Measurements from ENCODE around the gene CHODL. TPM values are rescaled to one million over a fixed set of nuclear protein-coding genes. Genes with fewer than 3 reads are reported as not detected.

Gene CHODL, protein sequence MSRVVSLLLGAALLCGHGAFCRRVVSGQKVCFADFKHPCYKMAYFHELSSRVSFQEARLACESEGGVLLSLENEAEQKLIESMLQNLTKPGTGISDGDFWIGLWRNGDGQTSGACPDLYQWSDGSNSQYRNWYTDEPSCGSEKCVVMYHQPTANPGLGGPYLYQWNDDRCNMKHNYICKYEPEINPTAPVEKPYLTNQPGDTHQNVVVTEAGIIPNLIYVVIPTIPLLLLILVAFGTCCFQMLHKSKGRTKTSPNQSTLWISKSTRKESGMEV
- total RNA-seq (2012; rRNA removed) = not detected in 2 replicates

DNA sequence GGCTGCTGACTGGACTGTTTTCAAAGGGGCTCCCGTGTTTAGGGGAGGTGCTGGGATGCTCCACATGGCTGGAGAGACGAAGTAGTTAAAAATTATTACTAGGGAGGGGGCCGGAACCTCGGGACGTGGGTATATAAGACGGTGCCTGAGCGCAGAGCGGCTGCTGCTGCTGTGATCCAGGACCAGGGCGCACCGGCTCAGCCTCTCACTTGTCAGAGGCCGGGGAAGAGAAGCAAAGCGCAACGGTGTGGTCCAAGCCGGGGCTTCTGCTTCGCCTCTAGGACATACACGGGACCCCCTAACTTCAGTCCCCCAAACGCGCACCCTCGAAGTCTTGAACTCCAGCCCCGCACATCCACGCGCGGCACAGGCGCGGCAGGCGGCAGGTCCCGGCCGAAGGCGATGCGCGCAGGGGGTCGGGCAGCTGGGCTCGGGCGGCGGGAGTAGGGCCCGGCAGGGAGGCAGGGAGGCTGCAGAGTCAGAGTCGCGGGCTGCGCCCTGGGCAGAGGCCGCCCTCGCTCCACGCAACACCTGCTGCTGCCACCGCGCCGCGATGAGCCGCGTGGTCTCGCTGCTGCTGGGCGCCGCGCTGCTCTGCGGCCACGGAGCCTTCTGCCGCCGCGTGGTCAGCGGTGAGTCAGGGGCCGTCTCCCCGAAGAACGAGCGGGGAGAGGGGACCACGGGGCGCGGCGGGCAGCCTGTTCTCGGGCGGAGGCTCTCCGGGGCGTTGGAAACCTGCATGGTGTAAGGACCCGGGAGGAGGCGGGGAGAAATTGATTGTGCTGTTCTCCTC lies at the start of gene CHODL:
TSS of gene CHODL (plus strand) at position 163 of the 793 bp plus-strand sequence. CDS start at position 554, 391 bp downstream.
- H3K36me3 ChIP-seq (ENCODE audit: insufficient read depth, low read length) = no peaks in the 10 kb centered on the region
- peaks cover 35% of the 10 kb centered on the region for H3K27me3 ChIP-seq (ENCODE audit: control insufficient read depth, insufficient read depth, low read length)
- H3K9me3 ChIP-seq (replicated peaks; ENCODE audit: low read length) = no peaks in the 10 kb centered on the region
- peaks cover 5% of the 10 kb centered on the region for H3K4me1 ChIP-seq (ENCODE audit: control insufficient read depth, insufficient read depth, low read length)
- no peak within 1 kb of the TSS for H3K9ac ChIP-seq (ENCODE audit: low read depth, low read length)
- H3K4me2 ChIP-seq (ENCODE audit: low read length) = peak within 1 kb of the TSS; percentile 78
- H3K4me3 ChIP-seq (ENCODE audit: low read length) = peak within 1 kb of the TSS; percentile 62

DNA sequence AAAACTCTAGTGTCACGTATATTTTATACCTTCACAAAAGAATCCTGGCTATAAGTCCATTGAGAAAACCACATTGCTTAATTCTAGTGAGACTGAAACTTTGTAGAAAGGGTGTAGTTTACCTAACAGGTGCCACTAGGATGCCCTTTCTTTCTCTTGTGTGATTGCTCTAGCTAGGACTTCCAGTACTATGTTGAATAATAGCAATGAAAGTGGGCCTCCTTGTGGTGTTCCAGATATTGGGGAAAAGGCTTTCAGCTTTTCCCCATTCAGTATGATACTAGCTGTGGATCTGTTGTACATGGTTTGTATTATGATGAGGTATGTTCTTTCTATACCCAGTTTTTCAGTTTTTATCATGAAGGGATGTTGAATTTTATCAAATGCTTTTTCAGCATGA lies 39.7 kb upstream of the CHODL start:
- Histone ChIP-seq H3K9me3 (replicated peaks; ENCODE audit: low read length) (no peaks in the 10 kb centered on the region), H3K4me3 (ENCODE audit: low read length) (no peak overlapping the region), H3K36me3 (ENCODE audit: insufficient read depth, low read length) (no peaks in the 10 kb centered on the region), H3K27me3 (ENCODE audit: control insufficient read depth, insufficient read depth, low read length) (no peaks in the 10 kb centered on the region), H3K9ac (ENCODE audit: low read depth, low read length) (no peak overlapping the region), H3K4me1 (ENCODE audit: control insufficient read depth, insufficient read depth, low read length) (no peaks in the 10 kb centered on the region), H3K4me2 (ENCODE audit: low read length) (no peak overlapping the region)

DNA sequence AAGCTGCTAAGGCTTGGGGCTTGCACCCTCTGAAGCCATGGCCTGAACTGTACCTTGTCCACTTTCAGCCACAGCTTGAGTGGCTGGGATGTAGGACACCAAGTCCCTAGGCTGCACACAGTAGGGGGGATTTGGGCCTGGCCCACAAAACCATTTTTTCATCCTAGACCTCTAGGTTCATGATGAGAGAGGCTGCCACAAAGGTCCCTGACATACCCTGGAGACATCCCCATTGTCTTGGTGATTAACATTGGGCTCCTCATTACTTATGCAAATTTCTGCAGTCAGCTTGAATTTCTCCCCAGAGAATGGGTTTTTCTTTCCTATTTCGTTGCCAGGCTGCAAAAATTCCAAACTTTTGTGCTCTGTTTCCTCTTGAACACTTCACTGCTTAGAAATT lies 26.3 kb upstream of the CHODL start:
- Histone ChIP-seq H3K9ac (ENCODE audit: low read depth, low read length) (no peak overlapping the region), H3K4me3 (ENCODE audit: low read length) (no peak overlapping the region), H3K4me1 (ENCODE audit: control insufficient read depth, insufficient read depth, low read length) (no peaks in the 10 kb centered on the region), H3K9me3 (replicated peaks; ENCODE audit: low read length) (no peaks in the 10 kb centered on the region), H3K27me3 (ENCODE audit: control insufficient read depth, insufficient read depth, low read length) (no peaks in the 10 kb centered on the region), H3K4me2 (ENCODE audit: low read length) (no peak overlapping the region), H3K36me3 (ENCODE audit: insufficient read depth, low read length) (no peaks in the 10 kb centered on the region)

DNA sequence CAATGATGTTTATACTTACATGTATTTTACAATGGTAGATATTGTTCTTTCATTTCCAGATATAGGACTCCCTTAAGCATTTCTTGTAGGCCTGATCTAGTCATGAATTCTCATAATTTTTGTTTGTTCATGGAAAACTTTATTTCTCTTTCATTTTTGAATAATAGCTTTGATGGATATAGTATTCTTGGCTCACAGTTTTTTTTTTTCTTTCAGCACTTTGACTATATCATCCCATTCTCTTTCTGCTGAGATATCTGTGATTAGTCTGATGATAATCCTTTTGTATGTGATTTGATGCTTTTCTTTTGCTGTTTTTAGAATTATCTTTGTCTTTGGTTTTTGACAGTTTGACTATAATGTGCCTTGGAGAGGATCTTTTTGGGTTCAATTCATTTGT lies 24.1 kb upstream of the CHODL start:
- Histone ChIP-seq H3K4me2 (ENCODE audit: low read length) (no peak overlapping the region), H3K9ac (ENCODE audit: low read depth, low read length) (no peak overlapping the region), H3K36me3 (ENCODE audit: insufficient read depth, low read length) (no peaks in the 10 kb centered on the region), H3K9me3 (replicated peaks; ENCODE audit: low read length) (no peaks in the 10 kb centered on the region), H3K27me3 (ENCODE audit: control insufficient read depth, insufficient read depth, low read length) (no peaks in the 10 kb centered on the region), H3K4me3 (ENCODE audit: low read length) (no peak overlapping the region), H3K4me1 (ENCODE audit: control insufficient read depth, insufficient read depth, low read length) (no peaks in the 10 kb centered on the region)

DNA sequence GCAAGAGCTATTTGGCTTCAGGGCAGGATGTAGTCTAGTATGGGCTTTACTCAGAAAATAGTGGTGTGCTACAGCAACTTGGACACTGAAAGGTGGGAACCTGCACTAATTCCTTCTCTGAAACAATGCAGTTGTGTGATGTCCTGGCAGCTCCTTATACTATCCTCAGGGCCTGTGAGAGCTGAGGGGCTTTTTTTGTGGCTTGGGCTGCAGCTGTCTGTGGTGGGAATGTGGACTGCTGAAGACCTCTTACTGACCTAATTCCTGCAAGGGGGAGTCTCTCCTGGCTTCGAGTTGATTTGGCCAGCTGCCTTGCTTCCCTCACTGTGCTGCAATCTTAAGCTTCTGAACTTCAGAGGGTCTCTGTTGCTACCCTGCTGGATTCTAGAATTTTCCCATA lies 22.3 kb upstream of the CHODL start:
- Histone ChIP-seq H3K4me2 (ENCODE audit: low read length) (no peak overlapping the region), H3K9ac (ENCODE audit: low read depth, low read length) (no peak overlapping the region)

DNA sequence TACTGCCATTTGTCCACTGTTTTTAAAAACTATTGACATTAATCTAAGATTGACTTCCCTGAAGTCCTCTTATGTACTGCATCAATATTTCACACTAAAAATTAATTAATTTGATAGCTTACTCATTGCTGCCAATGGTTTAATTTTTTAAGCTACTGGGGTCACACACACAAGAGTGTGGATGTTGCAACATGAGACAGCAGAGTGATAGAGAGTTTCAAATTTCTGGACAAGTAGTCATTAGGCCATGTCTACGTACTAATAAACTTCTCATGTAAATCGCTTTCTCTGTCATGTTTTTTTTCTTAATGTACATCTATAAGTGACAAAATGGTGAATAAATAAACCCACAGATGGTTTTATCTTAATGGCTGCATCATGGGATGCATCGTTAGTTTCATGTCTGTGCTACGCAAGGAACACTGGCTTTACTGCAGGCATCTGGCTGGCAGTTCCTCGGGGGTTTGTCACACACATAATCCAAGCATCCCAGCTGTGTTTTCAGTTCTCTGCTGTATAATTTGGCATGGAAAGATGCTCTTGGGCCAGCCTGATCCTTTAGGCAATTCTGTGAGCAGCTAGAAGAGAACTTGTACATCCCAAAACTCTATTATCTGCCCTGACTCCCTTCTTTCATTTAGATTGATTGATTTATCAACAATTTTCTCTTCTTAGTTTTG lies 16.4 kb upstream of the CHODL start:
- H3K27me3 ChIP-seq (ENCODE audit: control insufficient read depth, insufficient read depth, low read length) = no peaks in the 10 kb centered on the region
- no peak overlapping the region for H3K4me3 ChIP-seq (ENCODE audit: low read length)
- no peaks in the 10 kb centered on the region for H3K36me3 ChIP-seq (ENCODE audit: insufficient read depth, low read length)
- H3K4me2 ChIP-seq (ENCODE audit: low read length) = no peak overlapping the region
- H3K9ac ChIP-seq (ENCODE audit: low read depth, low read length) = no peak overlapping the region
- H3K4me1 ChIP-seq (ENCODE audit: control insufficient read depth, insufficient read depth, low read length) = no peaks in the 10 kb centered on the region
- no peaks in the 10 kb centered on the region for H3K9me3 ChIP-seq (replicated peaks; ENCODE audit: low read length)

More for the DNA sequence above, 22.3 kb upstream of the CHODL start:
- no peaks in the 10 kb centered on the region for H3K27me3 ChIP-seq (ENCODE audit: control insufficient read depth, insufficient read depth, low read length)
- no peak overlapping the region for H3K4me3 ChIP-seq (ENCODE audit: low read length)
- no peaks in the 10 kb centered on the region for H3K36me3 ChIP-seq (ENCODE audit: insufficient read depth, low read length)
- no peaks in the 10 kb centered on the region for H3K9me3 ChIP-seq (replicated peaks; ENCODE audit: low read length)
- H3K4me1 ChIP-seq (ENCODE audit: control insufficient read depth, insufficient read depth, low read length) = no peaks in the 10 kb centered on the region

DNA sequence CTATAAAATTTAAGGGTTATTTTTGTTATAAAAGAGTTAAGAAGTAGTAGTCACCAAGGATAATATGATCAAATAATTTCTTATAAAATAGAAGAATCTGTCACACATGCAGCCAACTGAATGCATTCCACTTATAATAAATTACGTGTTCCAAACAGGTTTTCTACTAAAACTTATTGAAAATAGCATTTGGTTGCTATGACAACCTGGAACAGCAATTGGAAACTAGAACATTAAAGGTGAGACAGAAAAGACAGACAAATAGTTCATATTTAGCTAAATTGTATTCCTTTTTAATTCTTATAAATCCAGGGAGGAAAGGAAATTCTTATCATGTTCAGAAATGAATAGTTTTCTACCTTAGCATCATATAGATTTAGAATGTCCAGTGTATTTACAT lies 9.1 kb upstream of the CHODL start:
- Histone ChIP-seq H3K27me3 (ENCODE audit: control insufficient read depth, insufficient read depth, low read length) (no peaks in the 10 kb centered on the region), H3K9me3 (replicated peaks; ENCODE audit: low read length) (no peaks in the 10 kb centered on the region), H3K9ac (ENCODE audit: low read depth, low read length) (no peak overlapping the region), H3K4me2 (ENCODE audit: low read length) (no peak overlapping the region), H3K4me1 (ENCODE audit: control insufficient read depth, insufficient read depth, low read length) (no peaks in the 10 kb centered on the region), H3K4me3 (ENCODE audit: low read length) (no peak overlapping the region), H3K36me3 (ENCODE audit: insufficient read depth, low read length) (no peaks in the 10 kb centered on the region)

DNA sequence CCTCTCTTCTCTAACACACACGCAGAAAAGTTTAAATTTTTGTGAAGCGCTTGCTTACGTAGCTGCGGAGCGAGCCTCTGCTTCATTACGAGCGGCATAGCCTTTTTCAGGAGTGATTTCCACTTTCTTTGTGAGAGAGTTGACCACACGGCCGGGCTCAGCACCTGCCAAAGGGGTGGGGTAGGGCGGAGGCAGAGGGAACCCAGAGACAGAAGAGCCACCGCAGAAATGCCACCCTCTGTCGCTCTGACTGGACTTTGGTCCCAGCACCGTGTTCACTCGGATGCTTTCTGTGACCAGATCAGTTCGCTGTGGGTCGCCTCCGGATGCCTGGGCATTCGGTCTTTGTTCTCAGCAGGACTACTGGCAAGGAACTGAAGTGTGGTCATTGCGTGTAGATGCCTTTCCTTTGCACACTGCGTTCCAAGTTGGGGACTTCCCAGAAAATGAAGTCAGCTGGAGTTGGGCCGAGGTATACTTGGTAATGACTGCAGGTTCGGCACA lies 883 bp downstream of the CHODL start:
- H3K4me2 ChIP-seq (ENCODE audit: low read length) = peak overlapping the region; percentile 78
- H3K9me3 ChIP-seq (replicated peaks; ENCODE audit: low read length) = no peaks in the 10 kb centered on the region
- peaks cover 5% of the 10 kb centered on the region for H3K4me1 ChIP-seq (ENCODE audit: control insufficient read depth, insufficient read depth, low read length)
- no peak overlapping the region for H3K9ac ChIP-seq (ENCODE audit: low read depth, low read length)
- no peaks in the 10 kb centered on the region for H3K36me3 ChIP-seq (ENCODE audit: insufficient read depth, low read length)
- H3K4me3 ChIP-seq (ENCODE audit: low read length) = peak overlapping the region; percentile 62
- H3K27me3 ChIP-seq (ENCODE audit: control insufficient read depth, insufficient read depth, low read length) = peaks cover 35% of the 10 kb centered on the region

DNA sequence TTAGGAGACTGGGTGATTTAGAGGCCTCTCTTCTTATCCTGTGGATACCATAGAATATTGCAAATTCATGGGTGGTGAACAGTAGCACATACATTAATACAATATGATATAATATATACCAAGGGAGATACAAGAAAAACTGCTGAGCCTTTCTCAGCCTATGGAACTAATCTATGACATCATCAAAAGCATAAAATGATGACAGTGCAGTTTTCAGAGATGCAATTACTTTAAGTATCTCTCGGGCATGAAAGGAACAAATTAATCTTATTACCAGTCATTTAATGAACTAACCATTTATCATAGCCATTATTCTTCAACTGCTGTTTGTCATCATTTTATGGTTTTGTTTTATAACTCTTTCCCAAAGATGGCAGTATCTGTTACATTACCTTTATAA lies 3.5 kb downstream of the CHODL start:
- Histone ChIP-seq H3K27me3 (ENCODE audit: control insufficient read depth, insufficient read depth, low read length) (peaks cover 26% of the 10 kb centered on the region), H3K9me3 (replicated peaks; ENCODE audit: low read length) (no peaks in the 10 kb centered on the region), H3K4me3 (ENCODE audit: low read length) (no peak overlapping the region), H3K9ac (ENCODE audit: low read depth, low read length) (no peak overlapping the region), H3K36me3 (ENCODE audit: insufficient read depth, low read length) (no peaks in the 10 kb centered on the region), H3K4me1 (ENCODE audit: control insufficient read depth, insufficient read depth, low read length) (peaks cover 11% of the 10 kb centered on the region), H3K4me2 (ENCODE audit: low read length) (no peak overlapping the region)

DNA sequence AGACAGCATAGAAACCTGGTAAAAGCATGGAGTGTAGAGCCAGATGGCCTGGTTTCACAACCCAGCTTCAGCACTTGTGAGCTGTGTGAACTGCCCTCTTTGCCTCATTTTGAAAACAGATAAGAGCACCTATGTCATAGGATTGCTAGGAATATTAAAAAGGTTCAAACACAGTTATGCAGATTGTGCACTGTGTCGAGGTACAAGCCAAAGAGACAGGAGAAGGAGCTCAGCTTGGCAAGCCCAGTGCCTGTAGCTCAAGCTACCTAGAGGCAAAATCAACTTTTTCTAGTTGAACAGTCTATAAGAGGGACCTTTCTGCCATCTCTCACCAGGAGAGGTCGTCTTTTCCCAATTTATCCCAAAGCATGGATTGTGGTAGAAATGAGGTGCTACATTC lies 5.0 kb downstream of the CHODL start:
- no peaks in the 10 kb centered on the region for H3K36me3 ChIP-seq (ENCODE audit: insufficient read depth, low read length)
- H3K4me2 ChIP-seq (ENCODE audit: low read length) = no peak overlapping the region
- H3K27me3 ChIP-seq (ENCODE audit: control insufficient read depth, insufficient read depth, low read length) = peaks cover 12% of the 10 kb centered on the region
- peaks cover 8% of the 10 kb centered on the region for H3K4me1 ChIP-seq (ENCODE audit: control insufficient read depth, insufficient read depth, low read length)
- H3K9ac ChIP-seq (ENCODE audit: low read depth, low read length) = no peak overlapping the region
- H3K9me3 ChIP-seq (replicated peaks; ENCODE audit: low read length) = no peaks in the 10 kb centered on the region
- no peak overlapping the region for H3K4me3 ChIP-seq (ENCODE audit: low read length)

DNA sequence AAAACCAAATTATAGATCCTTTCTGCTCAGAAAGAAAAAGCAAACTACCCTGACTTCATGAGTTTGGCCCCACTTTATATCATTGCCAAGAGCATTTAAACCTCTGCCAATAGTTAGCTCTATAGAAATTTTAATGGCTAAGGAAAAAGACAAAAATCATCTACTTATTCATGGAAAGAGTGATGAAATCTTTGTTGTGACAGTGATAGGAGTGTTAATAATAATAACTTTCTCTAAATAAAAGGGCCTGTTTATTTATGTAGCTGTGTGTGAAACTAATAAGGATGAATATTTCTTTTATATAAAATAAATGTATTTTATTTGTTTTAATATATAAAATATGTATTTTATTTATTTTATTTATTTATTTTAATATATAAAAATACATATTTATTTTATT lies 6.4 kb downstream of the CHODL start:
- Histone ChIP-seq H3K9me3 (replicated peaks; ENCODE audit: low read length) (no peaks in the 10 kb centered on the region), H3K36me3 (ENCODE audit: insufficient read depth, low read length) (no peaks in the 10 kb centered on the region), H3K27me3 (ENCODE audit: control insufficient read depth, insufficient read depth, low read length) (peaks cover 7% of the 10 kb centered on the region), H3K4me1 (ENCODE audit: control insufficient read depth, insufficient read depth, low read length) (peaks cover 6% of the 10 kb centered on the region), H3K4me2 (ENCODE audit: low read length) (no peak overlapping the region), H3K9ac (ENCODE audit: low read depth, low read length) (no peak overlapping the region), H3K4me3 (ENCODE audit: low read length) (no peak overlapping the region)

Measured in skeletal muscle satellite cell (primary cell).